Transverse colon (tissue), 3 donors: ENCODE data around the gene TARS1.

Experiments used
- CTCF ChIP-seq, 5 experiments: fragments of 200-600 bp in 3 of 5; fragments of 450-650 bp in 2 of 5; sonication (generic) in 3 of 5; IDR thresholded peaks; 1 replicate in 2 of 5; 2 replicates in 3 of 5; pipeline ENCODE4 v1.5.1; 2016 to 2017; ENCODE audit warnings: antibody characterized with exemption in 5 of 5, inconsistent platforms in 3 of 5, mild to moderate bottlenecking in 2 of 5, moderate library complexity in 1 of 5
- POLR2A ChIP-seq: fragments of 450-650 bp; IDR thresholded peaks from one replicate; pipeline ENCODE4 v1.6.1; 2016; ENCODE audit warnings: antibody characterized with exemption, mild to moderate bottlenecking, moderate library complexity

GRCh38 chr5:33430983-33431382 is 9.8 kb upstream of the TARS1 start:
- TF ChIP-seq CTCF (IDR thresholded peaks at IDR 0.05): no peak
- no peak for TF ChIP-seq POLR2A
